NCI-H748 treated with DMSO at 0.1 percent for 48 hours (cell line): Measurements from ENCODE around the gene MED9.
A peak's percentile ranks its signal among the peaks of the same experiment; 100 is the strongest.

Experiments used
- DNase-seq: peaks from one replicate; lab custom pipeline; 2025; lab: John Stamatoyannopoulos, UW

The MED9 gene

DNA sequence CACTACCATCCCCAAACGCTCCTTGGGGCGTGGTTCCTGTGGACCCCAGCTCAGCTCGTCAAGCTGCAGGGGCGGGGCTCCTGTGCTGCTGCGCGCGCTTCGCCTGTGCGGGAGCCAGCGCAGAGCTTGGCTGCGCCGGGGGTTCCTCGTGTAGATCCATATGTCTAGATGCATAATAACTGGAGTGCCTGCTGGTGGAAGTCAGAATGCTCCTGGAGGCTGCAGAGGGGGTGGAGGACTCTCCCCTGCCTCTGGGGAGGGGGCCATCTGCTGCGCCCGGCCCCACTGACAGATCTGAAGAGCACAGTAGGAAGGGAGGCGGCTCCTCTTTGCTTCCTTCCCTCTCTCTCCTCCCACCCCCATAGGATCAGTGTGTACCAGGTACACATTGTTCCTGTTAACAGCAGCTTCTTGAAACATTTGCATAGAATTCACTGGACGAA lies 14.8 kb downstream of the MED9 start:
- DNase-seq = no peak

DNA sequence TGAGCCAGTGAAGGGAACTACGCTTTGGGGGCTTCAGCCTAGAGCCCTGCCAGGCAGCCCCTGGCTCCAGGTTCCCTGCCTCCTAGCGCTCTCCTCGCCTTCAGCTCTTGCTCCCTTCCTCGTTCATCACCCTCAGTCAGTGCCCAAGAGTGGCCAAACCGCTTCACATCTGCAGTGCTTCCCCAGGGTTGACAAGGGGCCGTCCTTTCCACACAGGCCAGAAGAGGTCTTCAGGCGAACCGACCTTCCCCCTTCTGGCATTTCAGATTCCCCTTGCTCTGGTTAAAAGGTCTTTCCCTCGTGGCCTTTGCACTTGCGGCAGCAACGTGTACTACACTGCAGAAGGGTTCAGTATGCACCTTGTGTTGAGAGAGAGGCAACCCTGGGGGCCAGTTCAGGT lies 15.3 kb downstream of the MED9 start:
- no peak for DNase-seq

- DNase-seq = no peak
Measured at GRCh38 chr17:17492571-17492970, 15.8 kb downstream of the MED9 start.

DNA sequence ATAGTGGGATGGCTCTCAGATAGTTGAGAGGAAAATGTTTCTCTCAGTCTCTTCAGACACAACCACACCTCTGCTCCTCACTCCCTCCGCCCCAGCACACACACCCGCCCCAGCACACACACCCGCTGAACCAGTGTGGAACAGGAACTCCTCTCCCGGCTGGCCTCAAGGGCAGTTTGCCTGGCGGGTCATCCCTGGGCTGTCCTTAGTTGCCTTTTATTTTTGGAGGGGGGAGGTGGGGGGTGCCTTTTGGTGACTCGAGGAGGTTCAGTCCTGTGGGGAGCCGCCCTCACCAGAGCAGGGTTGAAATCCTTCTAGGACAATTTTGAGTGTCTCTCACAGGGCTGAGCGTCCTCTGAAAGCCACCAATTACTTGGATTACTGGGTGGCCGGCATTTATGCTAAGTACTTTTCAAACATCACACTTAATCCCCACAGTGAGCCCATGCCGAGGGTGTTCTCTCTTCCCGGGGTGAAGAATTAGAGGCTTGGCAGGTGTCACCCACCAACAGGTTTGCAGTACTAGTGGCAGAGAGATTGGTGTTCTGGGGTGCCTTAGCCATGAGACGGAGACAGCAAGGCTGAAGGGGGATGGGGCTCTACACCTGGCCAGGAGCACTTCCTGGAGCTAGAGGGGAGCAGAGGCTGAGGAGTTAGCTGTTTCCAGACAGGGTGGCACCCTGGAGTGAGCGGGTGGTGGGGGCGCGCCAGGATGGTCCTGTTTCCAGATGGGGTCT lies 16.6 kb downstream of the MED9 start:
- no peak for DNase-seq

- no peak for DNase-seq
Measured at GRCh38 chr17:17493986-17494466, 17.2 kb downstream of the MED9 start.

DNA sequence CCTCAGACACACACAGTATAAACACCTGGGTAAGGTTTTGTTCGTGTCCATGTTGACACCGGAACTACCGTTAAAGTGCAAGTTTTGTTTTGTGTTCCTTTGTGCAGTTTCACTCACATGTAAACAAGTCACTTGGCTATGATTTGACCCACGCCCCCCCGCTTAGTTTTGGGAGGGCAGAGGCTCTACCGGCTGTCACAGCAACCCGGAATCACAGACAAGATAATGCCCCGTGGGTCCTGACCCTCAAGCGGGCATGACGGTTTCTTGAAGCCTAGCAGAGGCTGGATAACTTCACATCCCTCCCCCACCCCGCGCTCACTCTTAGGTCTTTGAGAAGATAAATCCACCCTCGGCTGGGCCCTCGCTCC lies 17.7 kb downstream of the MED9 start:
- no peak for DNase-seq

GRCh38 chr17:17494870-17495535 lies 18.2 kb downstream of the MED9 start:
- peak; percentile 63 for DNase-seq

DNA sequence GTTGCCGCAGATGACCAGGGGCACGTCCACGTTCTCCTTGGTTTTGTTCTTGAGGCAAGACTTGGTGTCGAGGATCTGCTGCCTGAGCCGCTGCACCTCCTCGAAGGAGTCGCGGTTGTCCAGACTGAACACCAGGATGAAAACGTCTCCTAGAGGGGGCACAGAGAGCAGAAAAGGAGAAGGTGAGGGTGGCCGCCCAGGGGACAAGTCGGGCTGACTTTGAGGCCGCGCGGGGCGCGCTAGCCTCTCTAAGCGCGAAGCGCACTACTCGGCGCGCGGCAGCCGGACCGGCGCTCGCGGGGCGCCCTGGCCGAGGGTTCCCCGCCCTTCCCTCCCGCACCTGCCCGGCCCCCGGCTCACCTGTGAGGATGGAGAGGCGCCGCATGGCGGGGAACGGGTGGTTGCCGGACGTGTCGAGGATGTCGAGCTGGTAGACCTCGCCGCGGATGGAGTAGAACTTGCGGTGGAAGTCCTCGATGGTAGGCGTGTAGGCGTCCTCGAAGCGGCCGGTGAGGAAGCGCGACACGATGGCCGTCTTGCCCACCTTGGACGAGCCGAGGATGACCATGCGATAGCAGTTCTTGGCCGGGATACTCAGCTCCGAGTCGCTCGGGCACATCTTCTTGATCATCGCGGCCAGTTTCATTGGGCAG lies 18.9 kb downstream of the MED9 start:
- DNase-seq = peak; percentile 57

DNA sequence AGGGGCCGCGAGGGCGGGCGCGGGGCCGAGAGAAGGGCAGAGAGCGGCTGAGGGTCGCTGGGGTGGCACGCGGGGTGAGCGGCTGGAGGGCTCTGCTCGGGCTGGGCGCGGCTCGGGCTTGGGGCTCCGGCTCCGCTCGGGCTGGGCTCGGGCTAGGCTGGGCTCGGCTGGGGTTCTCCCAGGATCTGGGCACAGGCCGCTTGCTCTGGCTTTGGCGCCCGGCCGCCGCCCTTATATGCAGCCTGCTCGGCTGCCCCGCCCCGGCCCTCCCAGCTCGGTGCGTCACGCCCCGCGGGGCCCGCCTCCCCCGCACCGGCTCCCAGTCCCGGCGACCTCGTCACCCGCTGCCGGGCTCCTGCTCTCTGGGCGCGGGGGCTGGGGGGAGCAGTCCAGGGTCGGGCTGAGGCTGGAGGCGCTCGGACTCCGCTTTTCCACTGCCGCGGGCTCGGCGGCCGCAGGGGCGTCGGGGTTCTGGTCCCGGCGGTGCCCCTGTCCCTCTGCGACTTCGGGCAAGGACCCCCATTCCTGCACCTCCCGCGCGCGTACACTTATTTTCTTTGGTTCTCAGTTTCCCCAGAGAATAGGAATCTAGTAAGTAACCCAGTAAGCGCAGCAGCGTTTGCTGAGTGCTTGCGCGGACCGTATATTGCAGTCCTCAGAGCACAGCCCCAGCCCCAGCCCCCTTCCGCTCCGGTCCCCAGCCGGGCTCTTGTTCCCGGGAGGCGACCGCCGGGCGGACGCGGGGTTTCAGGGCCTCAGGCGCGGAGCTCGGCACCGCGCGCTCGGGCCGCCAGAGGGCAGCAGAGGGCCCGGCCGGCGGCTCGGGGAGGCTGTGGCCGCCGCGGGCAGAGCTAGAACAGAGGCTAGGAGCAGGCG lies 19.6 kb downstream of the MED9 start, which contains the start of gene RASD1:
RASD1 (minus strand) TSS at position 207 of the 876 bp plus-strand sequence. CDS start 214 bp downstream, outside the sequence.
- DNase-seq = peak; percentile 76

GRCh38 chr17:17497065-17497844 lies 20.5 kb downstream of the MED9 start:
- peak; percentile 43 for DNase-seq

- no peak for DNase-seq
Measured at GRCh38 chr17:17497845-17498520, 21.2 kb downstream of the MED9 start.

DNA sequence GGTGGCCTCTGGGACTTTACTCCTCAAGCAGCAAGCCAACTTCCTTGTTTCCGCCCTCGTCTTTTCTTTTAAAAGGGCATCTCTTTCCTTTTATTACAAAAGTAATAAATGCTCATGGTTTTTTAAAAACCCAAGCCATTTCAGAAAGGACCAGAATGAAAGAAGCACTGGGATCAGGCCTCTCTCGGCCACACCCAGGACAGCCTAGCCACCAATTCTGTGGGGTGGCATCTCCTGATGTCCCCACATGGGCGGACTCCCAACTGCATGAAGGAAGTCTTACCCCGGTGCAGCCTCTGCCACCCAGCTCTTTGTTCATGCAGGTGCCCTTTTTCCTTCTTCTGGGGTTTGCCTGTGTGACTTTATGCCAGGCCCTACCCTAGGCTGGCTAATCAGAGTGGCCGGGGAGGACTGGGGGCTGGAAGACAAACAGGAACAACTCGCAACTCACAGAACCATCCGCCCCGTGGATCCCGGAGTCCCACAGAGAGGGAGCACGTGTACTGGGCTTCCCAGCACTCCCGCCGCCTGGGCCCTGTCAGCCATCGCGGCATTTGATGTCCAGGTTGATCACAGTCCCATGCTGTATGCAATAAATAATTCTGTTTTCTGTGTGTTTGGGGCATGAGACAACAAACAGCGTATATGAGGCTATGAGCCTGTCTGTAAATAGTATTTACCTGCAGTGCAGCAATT lies 22.0 kb downstream of the MED9 start:
- no peak for DNase-seq

GRCh38 chr17:17499402-17500145 lies 22.8 kb downstream of the MED9 start:
- no peak for DNase-seq

- DNase-seq = no peak
Measured at GRCh38 chr17:17500999-17501605, 24.3 kb downstream of the MED9 start.

DNA sequence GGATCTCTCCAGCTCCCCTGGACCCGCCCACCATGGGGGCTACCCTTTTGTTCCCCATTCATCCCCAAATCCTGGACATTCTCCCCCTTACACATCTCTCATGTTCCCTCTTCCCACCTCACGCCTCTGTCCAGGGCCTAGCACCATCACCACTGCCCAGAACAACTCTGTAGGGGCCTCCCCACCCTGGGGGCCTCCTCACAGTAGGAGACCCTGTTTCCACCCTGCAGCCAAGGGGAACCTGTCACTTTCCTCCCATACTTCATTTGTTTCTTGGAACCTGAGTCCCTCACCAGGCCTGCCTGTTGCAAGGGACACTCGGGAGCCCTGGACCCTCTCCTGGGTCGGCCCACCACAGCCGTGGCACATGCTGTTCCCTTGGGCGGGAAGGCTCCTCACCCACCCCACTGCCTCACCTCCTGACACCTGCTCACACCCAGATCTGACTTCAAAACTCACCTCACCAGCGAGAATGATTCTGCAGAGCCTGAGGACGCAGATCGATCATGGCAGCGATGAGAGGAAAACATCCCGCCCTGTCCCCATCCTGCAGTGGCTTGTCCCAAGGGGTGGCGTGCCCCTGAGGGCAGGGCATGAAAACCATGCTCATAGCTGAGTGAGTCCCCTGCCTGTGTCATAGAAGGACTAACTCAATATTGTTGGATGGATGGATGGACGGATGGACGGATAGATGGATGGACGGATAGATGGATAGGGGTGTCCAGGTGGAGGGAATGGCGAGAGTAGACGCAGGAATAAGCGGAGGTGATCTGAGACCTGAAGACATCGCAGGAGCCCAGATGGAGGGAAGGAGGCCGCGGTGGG lies 26.2 kb downstream of the MED9 start:
- DNase-seq = no peak

DNA sequence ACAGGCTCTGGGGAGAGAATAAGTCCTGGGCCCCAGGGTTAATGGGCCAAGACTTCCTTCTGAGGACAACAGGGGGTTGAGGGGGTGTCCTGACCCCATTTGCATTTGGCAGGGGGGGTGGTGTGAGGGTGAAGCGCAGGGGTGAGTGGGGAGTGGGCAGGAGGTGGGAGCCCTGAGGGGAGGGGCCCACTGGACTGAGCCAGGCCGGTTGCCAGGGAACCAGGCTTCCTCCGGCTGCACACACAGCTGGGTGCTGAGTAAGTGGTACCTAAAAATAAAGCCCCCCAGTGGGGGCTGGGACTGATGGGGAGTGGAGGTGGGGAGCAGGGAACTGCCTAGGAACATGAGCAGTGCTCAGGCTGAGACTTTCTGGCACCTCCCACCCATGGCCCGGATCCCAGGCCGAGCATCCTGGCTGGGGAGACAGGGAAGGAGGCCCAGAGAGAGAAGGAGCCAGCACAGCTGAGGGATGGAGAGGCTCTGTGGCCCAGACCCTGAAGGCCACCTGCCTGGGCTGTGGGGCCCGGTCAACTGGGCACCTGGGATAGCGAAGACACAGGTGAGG lies 26.8 kb downstream of the MED9 start:
- no peak for DNase-seq

- DNase-seq = no peak
Measured at GRCh38 chr17:17504341-17505140, 27.7 kb downstream of the MED9 start.
